Activated T-cell treated with anti-CD3 and anti-CD28 coated beads, Interleukin-2, amount 50 U/mL, for 4 hours (primary cell): ENCODE results near the gene CRLF2. TPM values are rescaled to one million over a fixed set of nuclear protein-coding genes. Genes with fewer than 3 reads are reported as not detected.

Source experiments
- ATAC-seq, 2 donors: fragments of 200-7000 bp; cut with Tn5 transposase; one replicate each; pipeline ENCODE4 v1.10.0; 2021
- DNase-seq: peaks from one replicate; pipeline ENCODE4 v3.0.0-alpha.2; 2020
- H3K27me3 Mint-ChIP-seq: one replicate; pipeline ENCODE4 v1.8.0; 2021; ENCODE audit warnings: low read depth, mixed read lengths
- H3K36me3 Mint-ChIP-seq: one replicate; pipeline ENCODE4 v1.8.0; 2022; ENCODE audit warnings: mixed read lengths; ENCODE audit not compliant: insufficient read depth
- H3K4me1 Mint-ChIP-seq: one replicate; pipeline ENCODE4 v1.8.0; 2021; ENCODE audit warnings: low read depth, mixed read lengths
- H3K4me3 Mint-ChIP-seq: one replicate; pipeline ENCODE4 v1.8.0; 2021; ENCODE audit warnings: mild to moderate bottlenecking, moderate library complexity, mixed read lengths
- H3K9me3 Mint-ChIP-seq: one replicate; pipeline ENCODE4 v1.8.0; 2021; ENCODE audit warnings: mixed read lengths
- total RNA-seq, 3 donors: library from RNA; stranded (reverse); gene quantifications; one replicate each; pipeline ENCODE4 v1.2.1, GENCODE V29; 2021

CRLF2 gene
- total RNA-seq, 3 donors from 2014 or later: 0.30 to 0.38 TPM; not detected in 1

DNA sequence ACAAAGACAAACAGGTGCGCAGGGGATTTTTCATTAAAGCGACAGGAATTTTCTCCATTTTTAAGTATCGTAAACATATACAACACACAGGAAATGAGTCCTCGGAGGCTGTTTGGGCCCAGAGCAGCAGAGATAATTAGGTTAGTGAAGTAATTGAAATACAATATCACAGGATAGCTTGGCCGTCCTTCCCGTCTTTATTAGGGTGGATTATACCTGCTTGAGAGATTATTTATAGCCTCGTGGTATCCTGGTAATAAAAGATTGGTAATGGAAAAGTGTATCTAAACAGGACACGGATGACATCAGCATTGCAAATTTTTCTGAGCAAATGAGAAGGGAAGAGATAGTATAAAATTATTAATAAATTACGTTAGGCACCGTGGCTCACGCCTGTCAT, 68.2 kb downstream of the CRLF2 start:
- Mint-ChIP-seq H3K36me3 (no peaks in the 10 kb centered on the region), H3K9me3 (no peaks in the 10 kb centered on the region), H3K27me3 (peaks cover 1% of the 10 kb centered on the region), H3K4me3 (no peak overlapping the region), H3K4me1 (no peaks in the 10 kb centered on the region)
- DNase-seq (no peak), ATAC-seq (no peak)

Other genes starting within 250 kb of the CRLF2 start
- under 1 TPM; 0.20 to 0.98 (median 0.69) TPM for gene CSF2RA, start 56.2 kb upstream of the CRLF2 start, total RNA-seq
- gene IL3RA, start 124.1 kb upstream of the CRLF2 start, total RNA-seq: under 1 TPM; 0.34 to 0.76 (median 0.76) TPM
- 100 to 1,000 TPM; 518 to 544 (median 518) TPM for gene SLC25A6, start 179.5 kb upstream of the CRLF2 start, total RNA-seq
- 10 to 100 TPM; 33.0 to 53.2 (median 36.9) TPM for gene ASMTL, start 240.3 kb upstream of the CRLF2 start, total RNA-seq